GM21381 (cell line): ENCODE data around the gene PITPNM2.

Source experiments
- ATAC-seq: cut with Tn5 transposase; IDR thresholded peaks from one replicate; pipeline ENCODE4 v1.9.1; 2021; ENCODE audit warnings: mild to moderate bottlenecking, moderate library complexity; ENCODE audit not compliant: unreplicated experiment

The PITPNM2 gene

GRCh38 chr12:123145211-123145610 lies 5.7 kb downstream of the PITPNM2 start:
- no peak for ATAC-seq

- ATAC-seq: no peak
Measured at GRCh38 chr12:123143736-123144461, 7.0 kb downstream of the PITPNM2 start.

GRCh38 chr12:123142921-123143735 lies 7.8 kb downstream of the PITPNM2 start:
- ATAC-seq: no peak

- ATAC-seq: no peak
Measured at GRCh38 chr12:123142518-123142840, 8.4 kb downstream of the PITPNM2 start.

GRCh38 chr12:123141615-123142517 lies 9.0 kb downstream of the PITPNM2 start:
- ATAC-seq: no peak

- no peak for ATAC-seq
Measured at GRCh38 chr12:123140676-123141614, 9.9 kb downstream of the PITPNM2 start.

GRCh38 chr12:123139926-123140675 lies 10.8 kb downstream of the PITPNM2 start:
- ATAC-seq: no peak

- ATAC-seq: no peak
Measured at GRCh38 chr12:123135688-123136087, 15.2 kb downstream of the PITPNM2 start.

GRCh38 chr12:123134826-123135225 lies 16.1 kb downstream of the PITPNM2 start:
- ATAC-seq: no peak

- ATAC-seq: no peak
Measured at GRCh38 chr12:123134271-123134671, 16.6 kb downstream of the PITPNM2 start.

GRCh38 chr12:123133701-123134100 lies 17.2 kb downstream of the PITPNM2 start:
- ATAC-seq: no peak

GRCh38 chr12:123132951-123133619 lies 17.8 kb downstream of the PITPNM2 start:
- ATAC-seq: no peak

GRCh38 chr12:123131879-123132402 lies 18.9 kb downstream of the PITPNM2 start:
- no peak for ATAC-seq

GRCh38 chr12:123131291-123131832 lies 19.5 kb downstream of the PITPNM2 start:
- no peak for ATAC-seq

- ATAC-seq: no peak
Measured at GRCh38 chr12:123129621-123130020, 21.3 kb downstream of the PITPNM2 start.

GRCh38 chr12:123127182-123127495 lies 23.8 kb downstream of the PITPNM2 start:
- no peak for ATAC-seq

- ATAC-seq: no peak
Measured at GRCh38 chr12:123126294-123127181, 24.4 kb downstream of the PITPNM2 start.

GRCh38 chr12:123122626-123123025 lies 28.3 kb downstream of the PITPNM2 start:
- ATAC-seq: no peak
